Measurements from ENCODE around the gene KRT79.

KRT79 gene

GRCh38 chr12:52819731-52820510, 14.2 kb downstream of the KRT79 start:
- DNase-seq (ENCODE audit: low read depth), result no peak

GRCh38 chr12:52818887-52819420, 15.2 kb downstream of the KRT79 start:
- no peak for DNase-seq (ENCODE audit: low read depth)

- no peak for DNase-seq (ENCODE audit: low read depth)
Measured at GRCh38 chr12:52818388-52818787, 15.7 kb downstream of the KRT79 start.

DNA sequence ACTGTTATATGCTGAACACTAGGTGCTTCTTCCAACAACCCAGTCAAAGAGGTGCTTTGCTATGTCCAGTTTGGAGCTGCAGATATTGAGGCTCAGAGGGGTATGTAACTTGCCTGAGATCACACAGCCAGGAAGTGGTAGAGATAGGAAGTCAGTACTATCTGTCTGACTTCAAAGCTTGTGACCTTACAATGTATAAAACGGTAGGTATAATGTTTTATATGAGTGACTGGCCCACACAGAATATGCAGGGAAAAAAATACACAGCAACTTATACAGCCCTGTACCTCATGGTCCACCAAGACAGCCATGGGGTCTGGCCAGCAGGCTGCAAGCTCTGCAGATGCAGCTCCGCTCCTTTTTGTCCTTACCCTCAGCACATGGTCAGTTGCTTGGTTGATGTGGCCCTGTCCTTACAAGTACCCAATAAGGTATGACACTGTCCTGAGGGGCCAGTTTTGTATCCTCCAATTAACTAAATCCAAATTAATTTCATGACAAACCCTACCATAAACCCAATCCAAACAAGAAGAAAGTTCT, 16.3 kb downstream of the KRT79 start:
- no peak for DNase-seq (ENCODE audit: low read depth)

- no peak for DNase-seq (ENCODE audit: low read depth)
Measured at GRCh38 chr12:52817003-52817698, 17.0 kb downstream of the KRT79 start.

DNA sequence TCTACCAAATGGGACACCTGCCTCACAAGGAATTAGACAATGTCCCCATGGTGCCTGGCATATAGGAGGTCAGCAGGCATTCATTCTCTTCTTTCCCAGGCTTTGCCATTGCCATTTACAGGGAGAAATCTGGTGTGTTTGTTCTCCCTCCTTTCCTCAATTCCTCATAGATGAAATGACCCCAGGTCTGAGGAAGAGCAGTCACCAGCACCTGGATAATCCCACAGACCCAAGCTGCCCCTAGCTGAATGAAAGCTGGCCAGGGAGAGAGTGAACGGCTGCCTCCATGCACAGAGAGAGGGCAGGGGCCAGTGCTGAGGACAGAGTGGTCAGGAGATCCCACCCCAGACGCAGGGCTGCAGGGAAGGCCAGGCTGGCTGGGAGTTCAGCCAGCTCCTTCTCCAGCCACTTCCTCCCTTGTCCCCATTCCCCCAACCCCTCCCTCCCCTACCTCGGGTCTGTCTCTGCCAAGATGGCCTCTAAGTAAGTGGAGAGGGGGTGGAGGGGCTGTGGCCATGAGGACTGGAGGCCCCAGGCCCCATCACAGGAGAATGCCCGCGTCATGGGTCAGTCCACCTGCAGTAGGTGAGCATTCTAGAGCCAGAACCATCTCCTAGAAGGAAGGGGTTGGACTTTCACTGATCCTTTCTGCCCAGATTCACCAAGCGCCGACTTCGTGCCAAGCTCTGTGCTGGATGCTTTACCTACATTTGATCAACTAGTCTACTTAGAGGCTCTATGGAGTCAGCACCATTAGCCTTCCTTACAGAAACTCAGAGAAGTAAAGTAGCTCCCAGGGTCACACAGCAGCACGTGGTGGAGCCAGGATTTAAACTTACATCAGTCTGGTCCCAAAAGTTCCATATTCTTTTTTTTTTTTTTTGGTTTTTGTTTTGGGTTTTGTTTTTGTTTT, 18.2 kb downstream of the KRT79 start:
- DNase-seq (ENCODE audit: low read depth), result no peak

GRCh38 chr12:52815161-52815560, 18.9 kb downstream of the KRT79 start:
- no peak for DNase-seq (ENCODE audit: low read depth)

- no peak for DNase-seq (ENCODE audit: low read depth)
Measured at GRCh38 chr12:52814710-52815155, 19.4 kb downstream of the KRT79 start.

GRCh38 chr12:52813885-52814709, 20.0 kb downstream of the KRT79 start, which contains the start of gene KRT4:
Gene KRT4 (minus strand): TSS chr12:52814116. CDS start chr12:52814058, 58 bp downstream.
- DNase-seq (ENCODE audit: low read depth), result no peak

GRCh38 chr12:52813203-52813819, 20.8 kb downstream of the KRT79 start:
- no peak for DNase-seq (ENCODE audit: low read depth)

GRCh38 chr12:52812749-52813148, 21.4 kb downstream of the KRT79 start:
- DNase-seq (ENCODE audit: low read depth), result no peak

DNA sequence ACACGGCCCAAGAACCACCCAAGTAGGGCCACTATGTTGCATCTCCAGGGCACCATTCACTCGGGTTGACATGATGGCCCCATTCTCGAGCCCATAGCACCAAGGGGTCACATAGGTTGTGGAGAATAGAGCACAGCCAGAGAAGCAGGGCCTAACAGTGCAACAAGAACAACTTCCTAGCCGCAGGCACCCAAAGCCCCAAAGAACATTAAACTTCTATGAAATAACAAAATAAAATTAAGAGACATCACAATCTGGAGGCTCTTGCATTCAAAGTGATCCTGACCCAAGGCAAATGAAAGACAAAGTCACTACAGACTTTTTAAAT, 22.1 kb downstream of the KRT79 start:
- DNase-seq (ENCODE audit: low read depth), result no peak

DNA sequence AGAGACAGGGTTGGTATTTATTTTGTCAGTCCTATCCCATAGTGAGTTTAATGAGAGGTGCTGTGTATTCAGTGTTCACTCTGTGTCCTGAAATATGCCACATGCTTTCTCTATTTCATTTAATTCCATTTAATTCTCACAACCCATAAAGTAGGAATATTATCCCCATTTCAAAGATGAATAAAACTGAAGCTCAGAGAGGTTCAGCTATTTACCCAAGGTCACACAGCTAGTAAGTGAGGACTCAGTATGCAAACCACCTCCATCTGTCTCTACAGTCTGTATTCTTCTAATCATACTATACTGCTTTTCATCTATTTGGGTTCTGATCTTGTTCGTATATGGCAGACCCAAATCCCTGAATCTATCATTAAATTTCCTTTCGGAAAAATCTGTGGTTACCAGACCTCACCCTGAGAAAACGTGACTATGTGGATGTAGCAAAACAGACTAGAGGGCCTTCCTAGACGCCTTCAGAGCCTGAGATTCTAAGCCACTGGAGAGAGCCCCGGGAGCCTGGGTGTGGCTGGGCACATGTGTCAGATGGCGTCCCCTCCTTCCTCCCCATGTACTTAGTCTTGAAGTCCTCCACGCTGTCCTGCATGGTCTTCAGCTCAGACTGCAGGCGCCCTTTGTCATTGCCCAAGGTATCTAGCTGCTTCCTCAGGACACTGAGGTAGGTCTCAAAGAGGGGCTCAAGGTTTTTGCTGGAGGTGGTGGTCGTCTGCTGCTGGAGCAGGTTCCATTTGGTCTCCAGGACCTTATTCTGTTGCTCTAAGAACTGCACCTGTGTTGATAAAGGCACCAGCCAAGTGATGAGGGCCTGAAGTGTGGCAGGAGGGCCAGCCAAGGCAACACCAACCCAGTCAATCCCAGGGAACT, 22.7 kb downstream of the KRT79 start:
- DNase-seq (ENCODE audit: low read depth), result no peak

- no peak for DNase-seq (ENCODE audit: low read depth)
Measured at GRCh38 chr12:52810554-52810953, 23.6 kb downstream of the KRT79 start.

- no peak for DNase-seq (ENCODE audit: low read depth)
Measured at GRCh38 chr12:52809166-52809565, 24.9 kb downstream of the KRT79 start.

DNA sequence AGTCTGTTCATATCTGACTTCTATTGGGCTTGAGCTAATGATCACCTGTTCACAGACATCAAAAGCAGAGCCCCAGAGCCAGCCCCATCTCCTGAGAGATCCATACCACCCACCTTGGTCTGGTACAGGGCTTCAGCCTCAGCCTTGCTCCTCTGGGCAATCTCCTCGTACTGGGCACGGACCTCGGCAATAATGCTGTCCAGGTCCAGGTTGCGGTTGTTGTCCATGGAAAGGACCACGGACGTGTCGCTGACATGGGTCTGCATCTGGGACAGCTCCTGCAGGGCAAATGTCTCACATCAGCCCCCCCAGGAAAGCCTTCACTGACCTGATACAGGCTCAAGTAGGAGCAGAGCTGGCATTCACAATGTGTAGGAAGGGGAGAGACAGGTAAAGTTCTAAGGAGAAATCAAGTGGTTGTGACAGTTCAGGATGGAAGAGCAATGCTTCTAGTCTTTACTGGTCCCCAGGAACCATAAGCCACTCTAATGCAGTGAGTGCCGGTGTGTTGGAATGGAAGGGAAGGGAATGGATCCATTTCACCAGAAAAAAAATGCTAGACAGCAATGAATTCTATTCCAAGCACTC, 25.4 kb downstream of the KRT79 start:
- no peak for DNase-seq (ENCODE audit: low read depth)

DNA sequence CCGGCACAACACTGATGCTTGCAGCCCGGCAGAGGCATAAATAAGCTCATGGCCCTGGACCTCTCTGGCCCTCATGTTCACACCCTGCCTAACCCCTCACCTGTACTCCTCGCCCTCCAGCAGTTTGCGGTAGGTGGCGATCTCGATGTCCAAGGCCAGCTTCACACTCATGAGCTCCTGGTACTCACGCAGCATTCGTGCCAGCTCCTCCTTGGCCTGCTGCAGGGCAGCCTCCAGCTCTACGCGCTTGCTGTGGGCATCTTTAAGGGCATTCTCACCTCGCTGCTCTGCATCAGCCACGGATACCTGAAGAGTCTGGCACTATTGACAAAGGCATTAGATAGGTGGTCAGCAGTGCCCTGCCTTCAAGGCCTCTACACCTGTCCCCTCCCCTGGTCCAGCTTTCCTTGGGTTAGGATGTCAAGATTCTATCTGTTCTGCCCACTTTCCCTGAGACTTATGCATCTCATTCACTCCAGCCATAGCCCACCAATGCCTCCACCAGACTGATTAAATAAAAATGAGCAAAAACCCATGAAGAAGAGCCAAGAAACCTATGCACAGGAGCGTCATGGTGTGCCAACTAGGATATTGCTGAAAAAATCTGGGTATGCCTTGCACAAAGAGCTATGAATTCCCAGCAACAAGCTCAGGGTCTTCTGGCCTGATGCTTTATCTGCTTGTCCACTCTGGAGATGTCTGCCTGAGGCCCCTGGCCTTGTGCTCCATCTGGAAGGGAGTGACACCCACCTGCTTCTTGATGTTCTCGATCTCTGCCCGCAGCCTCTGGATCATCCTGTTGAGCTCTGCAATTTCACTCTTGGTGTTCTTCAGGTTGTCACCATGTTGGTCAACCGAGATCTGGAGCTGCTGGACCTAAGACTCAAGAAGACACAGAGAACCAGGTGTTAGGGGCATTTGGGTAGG, 26.3 kb downstream of the KRT79 start:
- DNase-seq (ENCODE audit: low read depth), result no peak

Measured in activated T-cell treated with anti-CD3 and anti-CD28 coated beads for 48 hours (primary cell).